CD4-positive, alpha-beta T cell treated with Interleukin-12 subunit alpha and Interleukin-12 subunit beta, for 1 hour (primary cell): ENCODE data around the gene RGPD3.
"Not testable (repeated sequence)": the region's sequence is repeated elsewhere in the genome, so short reads cannot be mapped to it uniquely, and the experiment has no call there.

Source experiments
- DNase-seq: peaks from one replicate; pipeline ENCODE4 v3.0.0-alpha.2; 2020

The RGPD3 gene

DNA sequence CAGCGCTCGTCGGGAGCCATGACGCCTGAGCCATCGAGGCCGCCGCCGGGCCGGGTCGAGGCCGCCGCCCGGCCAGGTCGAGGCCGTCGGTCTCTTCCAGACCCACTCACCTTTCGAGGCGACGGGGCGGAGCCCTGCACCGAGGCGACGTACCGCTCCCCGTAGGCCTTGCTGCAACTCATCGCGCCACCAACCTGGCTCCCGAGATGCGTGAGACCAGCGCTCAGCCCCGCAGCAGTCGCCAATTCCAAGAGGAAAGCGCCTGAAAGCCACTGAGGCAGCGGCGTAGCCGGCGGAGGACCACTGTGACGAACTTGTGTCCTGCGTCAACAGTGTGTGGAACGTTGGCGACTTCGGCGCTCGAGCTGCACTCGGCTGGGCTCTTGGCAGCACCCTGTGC lies at the start of gene RGPD3:
RGPD3 (minus strand) TSS at position 307 of the 400 bp plus-strand sequence; CDS start at position 182, 125 bp downstream.
- DNase-seq = not testable (repeated sequence)

DNA sequence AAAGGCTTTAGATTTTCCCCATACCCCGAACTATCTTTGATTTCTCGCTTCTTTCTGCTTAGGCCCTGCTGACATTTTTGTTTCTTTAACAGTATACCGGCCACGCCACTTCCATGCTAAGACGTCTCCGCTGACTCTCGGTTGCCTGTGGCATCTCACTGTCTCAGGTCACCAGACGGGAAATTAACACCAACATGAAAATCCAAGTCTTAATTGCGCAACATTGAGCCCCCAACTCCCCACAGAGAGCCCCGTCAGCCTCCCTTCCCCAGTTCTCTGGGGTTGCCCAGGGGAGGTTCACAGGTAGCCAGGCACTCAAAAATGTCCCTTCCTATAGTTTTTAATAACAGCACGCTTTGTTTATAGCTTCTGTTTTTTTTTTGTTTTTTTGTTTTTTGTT lies 49.1 kb upstream of the RGPD3 start:
- DNase-seq = no peak

DNA sequence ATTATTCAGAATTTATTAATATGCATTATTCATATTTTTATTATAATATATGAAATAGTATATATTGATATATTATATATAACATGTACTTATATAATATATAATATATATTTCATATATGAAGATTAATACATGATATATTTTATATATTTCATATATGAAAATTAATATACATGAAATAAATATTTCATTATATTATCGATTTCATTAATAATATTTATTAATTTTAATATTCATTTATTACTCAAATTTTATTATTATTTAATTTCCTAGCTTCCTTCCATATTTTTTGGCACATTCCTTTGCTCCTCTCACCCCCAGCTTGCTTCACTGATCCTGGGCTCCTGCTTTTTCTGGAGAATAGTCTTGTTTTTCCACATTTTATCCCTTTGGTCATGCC lies 48.7 kb upstream of the RGPD3 start:
- no peak for DNase-seq

DNA sequence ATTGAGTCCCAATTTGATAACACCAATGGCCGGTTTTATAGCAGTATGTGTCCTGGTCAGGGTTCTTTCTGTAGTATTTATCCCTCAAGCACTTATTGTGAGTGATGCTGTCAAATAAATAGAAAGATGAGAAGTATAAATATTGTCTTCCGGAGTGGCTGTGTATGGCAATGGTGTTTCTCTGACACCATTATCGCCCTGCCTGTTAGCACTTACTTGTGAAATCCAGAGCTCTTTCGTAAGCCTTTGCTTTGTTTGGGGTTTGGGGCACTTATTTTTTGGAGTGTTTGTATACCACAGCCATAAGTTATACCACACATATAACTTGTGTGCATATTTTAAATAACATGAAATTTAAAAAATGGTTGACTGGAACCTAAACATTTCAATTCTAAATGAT lies 48.2 kb upstream of the RGPD3 start:
- DNase-seq = no peak

DNA sequence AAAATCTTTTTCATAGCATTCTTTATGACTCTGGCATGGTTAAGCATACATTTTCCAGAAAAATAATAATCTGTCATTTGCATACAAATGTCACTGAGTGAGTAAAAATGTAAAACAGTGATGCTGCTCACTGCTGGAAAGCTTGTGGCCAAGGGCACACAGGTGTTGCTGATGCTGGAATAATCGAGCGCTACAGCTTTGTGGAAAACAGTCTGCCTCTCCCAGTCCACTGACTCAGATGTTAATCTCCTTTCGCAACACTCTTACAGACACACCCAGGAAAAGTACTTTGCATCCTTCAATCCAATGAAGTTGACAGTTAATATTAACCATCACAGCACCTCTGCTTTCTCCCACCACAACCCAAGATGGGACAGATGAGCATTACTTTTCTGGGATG lies 46.6 kb upstream of the RGPD3 start:
- not testable (repeated sequence) for DNase-seq

DNA sequence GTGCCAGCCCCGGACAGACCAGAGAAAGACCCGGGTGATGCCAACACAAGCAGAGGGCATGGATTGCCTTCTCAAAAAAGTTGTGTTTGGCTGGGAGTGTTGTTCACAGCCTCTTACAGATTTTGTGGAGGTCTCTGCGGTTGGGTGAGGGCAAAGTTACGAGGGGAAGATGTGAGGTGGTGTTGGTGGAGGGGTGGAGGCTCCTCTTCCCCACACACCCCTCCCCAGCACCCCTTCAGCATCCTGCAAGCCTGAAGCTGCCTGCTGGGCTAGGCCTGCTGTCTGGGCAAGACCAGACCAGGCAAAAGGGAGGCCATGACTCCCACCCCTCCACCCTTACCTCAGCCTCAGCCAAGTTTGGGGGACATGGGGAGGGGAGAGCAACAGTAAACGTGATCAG lies 45.2 kb upstream of the RGPD3 start:
- not testable (repeated sequence) for DNase-seq

DNA sequence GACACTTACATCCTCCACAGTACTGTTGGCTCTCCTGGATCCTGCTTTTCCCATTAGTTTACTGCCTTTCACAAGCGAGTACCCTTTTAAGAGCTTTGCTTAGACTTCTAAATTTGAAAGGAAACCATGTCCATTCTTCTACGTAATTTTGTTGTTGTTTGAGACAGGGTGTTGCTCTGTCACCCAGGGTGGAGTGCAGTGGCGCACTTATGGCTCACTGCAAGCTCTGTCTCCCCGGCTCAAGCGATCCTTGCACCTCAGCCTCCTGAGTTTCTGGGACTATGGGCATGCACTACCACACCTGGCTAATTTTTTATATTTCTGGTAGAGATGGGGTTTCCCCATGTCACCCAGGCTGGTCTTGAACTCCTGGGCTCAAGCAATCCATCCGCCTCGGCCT lies 43.7 kb upstream of the RGPD3 start:
- DNase-seq = not testable (repeated sequence)

DNA sequence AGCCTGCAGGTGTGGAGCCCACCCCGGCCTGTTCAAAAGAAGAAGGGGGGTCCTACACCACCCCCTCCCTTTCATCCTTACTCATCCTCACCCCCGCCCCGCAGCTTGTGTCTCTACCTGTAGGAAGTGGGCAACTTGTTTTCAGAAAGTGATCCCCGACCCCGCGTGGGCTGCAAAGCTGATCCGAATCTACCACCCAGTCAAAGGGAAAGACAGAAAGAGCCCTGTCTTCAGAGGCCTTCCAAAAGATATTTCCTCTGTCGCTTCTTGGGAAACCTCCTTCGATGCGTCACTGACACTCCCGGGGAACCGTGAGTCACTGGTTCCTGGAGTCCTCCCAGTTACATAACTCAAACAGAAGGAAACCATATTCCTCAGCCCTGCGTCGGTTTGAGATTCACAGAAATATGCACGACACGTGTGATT lies 43.3 kb upstream of the RGPD3 start:
- DNase-seq = peak; percentile 16

DNA sequence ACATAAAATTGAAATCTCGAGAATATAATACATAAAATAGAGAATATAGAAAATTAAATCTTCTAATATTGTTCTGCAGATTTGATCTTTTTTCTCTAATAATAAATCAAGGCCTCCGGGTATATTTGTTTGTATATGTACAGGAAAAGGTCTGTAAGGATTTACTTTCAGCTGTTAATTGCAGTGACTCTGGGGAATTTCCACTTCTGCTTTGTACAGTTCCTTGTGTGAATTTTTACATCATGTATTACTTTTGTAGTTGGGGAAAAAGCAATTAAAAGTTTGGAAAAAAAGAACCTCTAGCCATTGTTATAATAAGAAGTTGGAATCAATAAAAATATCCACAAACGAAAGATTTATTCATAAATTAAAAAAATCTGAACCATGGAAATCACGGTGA lies 42.6 kb upstream of the RGPD3 start:
- DNase-seq = not testable (repeated sequence)

DNA sequence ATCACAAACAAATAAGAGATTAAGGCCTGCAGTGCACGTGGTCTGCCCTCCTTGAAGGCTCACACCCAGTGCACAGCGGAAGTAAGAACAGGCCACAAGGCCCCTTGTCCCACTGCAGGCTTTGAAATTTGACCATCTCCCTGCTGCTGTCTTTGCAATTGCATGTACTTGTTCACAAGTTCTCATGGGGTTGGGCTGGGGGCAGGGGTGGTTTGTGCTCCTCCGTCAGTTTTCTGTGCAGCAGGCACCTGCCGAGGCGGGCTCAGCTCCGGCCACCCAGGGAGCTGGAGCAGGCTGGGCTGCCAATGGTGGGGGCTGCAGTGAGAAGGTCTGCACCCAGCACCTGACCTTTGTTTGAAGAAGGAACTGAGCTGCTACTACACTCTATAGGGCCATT lies 41.2 kb upstream of the RGPD3 start:
- not testable (repeated sequence) for DNase-seq

DNA sequence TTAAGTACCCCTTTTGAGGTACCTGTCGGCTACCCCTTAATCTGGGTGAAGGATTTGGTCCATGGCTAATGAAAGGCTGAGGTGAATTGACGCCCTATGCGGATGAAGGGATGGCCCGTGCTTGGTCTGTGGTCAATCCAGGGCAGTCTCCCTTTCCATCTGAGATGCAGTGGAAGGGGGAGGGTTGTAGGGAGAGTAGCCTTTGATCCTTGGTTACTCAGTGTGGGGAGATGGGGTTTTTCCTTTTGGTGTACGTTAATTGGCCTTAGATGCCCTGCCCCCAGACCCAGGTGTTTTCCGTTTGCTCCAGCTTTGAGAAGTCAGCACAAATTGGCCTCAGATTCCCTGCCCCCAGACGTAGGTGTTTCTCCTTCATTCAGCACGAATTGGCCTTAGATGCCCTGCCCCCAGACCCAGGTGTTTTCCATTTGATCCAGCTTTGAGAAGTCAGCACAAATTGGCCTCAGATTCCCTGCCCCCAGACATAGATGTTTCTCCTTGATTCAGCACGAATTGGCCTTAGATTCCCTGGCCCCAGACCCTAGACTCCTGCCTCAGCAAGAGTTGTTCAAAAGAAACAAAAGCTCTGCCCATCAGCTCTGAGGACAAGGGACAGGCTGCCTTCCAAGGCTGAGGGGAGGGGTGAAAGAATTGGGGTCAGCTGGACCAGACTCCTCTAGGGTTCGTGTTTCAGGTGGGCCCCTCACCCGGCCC lies 40.6 kb upstream of the RGPD3 start:
- not testable (repeated sequence) for DNase-seq

DNA sequence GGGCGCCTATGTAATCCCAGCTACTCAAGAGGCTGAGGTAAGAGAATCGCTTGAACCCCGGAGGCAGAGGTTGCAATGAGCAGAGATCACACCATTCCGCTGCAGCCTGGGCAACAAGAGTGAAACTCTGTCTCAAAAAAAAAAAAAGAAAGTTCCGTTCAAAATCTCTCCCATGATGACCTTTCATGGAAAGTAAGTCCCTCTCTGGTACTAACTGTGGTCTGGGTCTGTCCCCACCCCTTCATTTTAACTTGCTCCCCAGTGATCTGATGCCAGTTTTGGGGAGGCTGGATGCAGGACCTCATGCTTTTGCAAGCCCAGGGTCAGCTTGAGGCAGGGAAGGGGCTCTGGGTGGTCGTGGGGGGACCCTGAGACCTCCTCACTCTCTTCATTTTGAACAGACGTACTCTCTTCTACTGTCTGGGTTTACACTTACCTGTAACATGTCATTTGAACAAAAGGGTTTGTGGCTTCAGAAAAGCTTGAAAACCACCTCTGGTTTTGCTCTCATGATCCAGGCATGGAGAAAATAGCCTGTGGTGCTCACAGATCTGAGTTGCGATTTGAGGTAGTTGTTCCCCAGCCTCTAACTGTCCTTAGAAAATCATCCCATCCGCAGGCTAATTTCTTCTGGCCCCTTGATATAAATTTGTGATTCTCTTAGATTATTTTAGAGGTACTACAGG lies 37.9 kb upstream of the RGPD3 start:
- DNase-seq = not testable (repeated sequence)

DNA sequence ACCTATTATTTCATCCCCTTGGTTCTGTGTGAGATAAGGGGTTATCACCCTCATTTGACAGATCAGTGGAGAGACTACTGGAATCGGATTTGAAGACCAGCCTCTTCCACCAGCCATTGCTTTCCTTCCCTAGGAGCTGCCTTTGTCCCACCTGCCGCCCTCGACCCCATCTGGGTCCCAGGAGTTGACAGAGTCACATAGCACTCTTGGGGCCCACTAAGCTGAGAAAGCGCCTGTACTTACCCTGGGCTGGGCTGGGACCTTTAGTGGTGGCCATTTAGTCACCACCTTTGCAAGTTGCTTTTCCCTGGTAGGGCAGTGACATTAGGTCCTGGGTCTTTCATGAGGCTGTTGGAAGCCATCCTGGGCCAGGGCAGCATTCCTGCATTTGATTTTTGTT lies 36.6 kb upstream of the RGPD3 start:
- DNase-seq = not testable (repeated sequence)

DNA sequence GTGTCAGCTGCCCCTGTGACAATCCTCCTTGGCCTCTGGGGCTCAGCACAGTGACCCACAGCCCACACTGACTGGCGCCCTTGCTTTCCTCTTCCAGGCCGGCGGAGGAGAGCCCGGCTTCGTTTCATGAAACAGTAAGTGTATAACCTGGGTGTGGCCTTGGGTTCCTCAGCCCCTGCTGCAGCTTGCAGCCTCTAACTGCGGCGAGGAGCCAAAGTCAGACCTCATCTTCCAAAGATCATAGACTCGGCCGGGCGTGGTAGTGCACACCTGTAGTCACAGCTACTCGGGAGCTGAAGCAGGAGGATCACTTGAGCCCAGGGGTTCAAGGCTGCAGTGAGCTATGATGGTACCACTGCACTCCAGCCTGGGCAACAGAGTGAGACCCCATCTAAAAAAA lies 36.0 kb upstream of the RGPD3 start:
- DNase-seq = not testable (repeated sequence)

DNA sequence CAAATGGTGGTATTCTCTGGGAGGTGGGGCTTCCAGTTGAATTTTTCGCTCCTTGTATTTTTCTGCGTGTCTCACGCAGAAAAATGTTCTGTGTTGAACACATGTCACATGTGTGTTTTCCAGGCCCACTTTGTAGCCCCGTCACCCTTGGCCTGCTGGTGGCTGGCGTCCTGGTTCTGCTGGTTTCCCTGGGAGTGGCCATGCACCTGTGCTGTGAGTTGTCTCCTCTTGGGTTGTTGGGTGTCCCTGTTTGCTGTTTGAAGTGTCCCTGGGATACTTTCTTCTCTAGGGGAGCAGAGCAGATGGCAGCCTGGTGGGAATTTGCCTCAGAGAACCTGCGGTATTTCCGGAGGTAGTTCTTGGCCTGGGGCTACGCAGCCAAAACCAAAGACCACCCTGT lies 34.1 kb upstream of the RGPD3 start:
- not testable (repeated sequence) for DNase-seq

DNA sequence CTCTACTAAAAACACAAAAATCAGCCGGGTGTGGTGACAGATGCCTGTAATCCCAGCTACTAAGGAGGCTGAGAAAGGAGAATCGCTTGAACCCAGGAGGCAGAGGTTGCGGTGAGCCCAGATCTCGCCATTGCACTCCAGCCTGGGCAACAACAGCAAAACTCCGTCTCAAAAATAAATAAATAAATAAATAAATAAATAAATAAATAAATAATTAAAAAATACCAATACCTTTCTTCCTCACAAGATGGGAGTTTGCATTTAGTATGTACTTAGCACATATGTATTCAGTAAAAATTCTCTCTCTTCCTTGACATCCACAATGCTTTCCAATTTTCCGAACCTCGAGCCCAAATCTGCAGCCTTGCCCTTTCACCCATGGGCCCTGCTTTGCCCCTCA lies 32.1 kb upstream of the RGPD3 start:
- DNase-seq = not testable (repeated sequence)

DNA sequence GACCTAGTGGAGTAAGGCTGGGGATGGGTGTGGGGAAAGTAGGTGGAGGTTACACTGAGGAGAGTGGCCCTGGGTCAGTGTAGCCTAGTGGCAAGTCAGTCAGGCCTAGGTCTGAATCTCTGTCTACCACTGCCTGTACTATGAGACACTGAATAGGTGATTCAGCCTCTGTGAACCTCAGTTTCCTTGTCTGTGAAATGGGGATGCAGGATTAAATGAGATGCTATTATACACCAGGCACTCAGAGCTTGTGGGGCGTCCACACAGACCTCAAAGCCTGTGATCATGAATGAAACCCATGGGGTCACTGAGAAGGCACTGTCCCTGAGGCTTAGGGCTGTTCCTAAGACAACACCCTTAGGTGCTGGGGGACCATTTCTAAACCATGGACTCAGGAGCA lies 30.3 kb upstream of the RGPD3 start:
- DNase-seq = not testable (repeated sequence)

DNA sequence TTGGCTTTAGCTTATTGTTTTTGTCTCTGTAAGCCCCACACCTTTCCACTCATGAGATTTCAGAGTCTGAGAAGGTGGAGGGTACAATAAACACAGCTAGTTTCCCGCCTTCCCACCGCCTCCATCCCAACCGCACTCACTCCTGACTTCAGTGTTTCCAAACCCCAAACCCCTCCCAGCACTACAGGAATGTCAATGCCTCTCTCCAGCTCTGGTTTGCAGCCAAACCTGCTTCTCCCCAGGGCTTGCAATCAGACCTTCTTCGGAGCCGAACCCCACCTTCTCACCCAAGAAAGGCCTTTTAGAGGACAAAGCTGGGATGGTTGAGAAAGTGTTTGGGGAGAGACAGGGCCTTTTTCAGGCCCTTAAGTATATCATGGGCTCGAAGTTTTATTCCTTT lies 24.7 kb upstream of the RGPD3 start:
- not testable (repeated sequence) for DNase-seq

DNA sequence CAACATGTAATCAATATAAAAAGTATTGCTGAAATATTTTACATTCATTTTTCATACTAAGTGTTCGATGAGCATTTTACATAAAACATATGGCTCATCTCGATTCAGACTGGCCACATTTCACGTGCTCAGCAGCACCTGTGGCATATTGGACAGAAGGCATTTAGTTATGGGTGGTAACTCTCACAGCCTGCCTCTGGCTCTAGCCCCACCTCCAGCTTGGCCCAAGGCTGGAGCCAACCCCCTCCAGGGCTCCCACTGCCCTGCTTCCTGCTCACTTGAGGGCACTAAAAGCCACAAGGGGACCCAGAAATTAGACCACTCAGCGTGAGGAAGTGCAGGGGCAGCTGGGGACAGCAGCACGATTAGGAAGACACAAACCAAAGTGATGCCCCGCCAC lies 24.2 kb upstream of the RGPD3 start:
- DNase-seq = not testable (repeated sequence)

DNA sequence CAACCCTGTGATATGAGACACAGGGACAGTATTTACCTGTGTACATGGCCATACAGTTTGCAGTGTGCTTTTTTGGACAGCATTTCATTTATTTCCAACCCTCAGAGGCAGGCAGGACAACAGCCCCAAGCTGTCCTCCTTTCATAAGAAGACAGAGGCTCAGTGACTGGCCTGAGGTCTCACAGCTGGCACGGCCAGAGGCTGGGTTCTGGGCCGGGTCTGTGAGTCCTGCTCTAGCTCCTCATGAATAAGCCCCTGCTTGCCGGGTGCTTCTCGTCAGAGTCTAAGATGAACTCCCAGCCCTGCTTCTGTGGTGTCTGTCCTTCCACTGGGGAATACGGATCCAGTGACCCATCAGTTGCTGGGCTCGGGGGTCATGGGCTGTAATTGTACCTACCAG lies 21.5 kb upstream of the RGPD3 start:
- not testable (repeated sequence) for DNase-seq

DNA sequence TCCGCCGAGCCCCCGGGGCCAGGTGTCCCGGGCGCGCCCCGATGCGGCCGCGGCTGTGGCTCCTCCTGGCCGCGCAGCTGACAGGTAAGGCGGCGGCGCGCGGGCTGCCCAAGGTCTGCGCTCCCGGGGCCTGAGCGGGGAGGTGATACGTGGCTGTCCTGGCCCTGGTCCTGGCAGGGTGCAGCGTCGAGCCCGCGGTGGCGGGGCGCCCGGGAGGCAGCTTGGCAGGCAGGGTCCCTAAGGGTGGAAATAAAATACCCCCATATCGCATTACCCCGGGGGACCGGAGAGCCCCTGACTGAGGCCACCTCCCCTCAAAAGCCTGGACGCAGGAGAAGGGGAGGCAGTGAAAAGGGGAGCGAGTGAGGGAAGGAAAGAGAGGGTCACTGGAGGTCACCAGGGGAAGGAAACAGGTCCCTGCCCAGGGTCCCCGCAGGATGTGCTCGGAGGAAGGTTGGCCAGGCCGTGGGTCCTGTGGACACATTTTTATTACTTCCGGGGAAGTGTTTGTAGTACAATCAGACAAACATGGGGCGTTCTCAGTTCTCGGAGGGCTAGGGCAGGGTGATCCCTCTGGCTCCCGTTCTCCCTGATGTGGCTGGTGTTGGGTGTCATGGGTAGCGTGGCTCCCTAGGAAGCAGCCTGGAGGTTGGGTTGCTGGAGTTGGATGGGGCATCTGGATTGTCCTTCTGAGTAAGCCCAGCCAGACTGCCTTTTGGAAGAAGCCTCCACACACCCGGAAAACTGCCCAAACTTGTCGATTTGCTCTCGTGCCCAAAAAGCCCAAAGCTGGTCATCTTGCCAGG lies 19.4 kb upstream of the RGPD3 start:
- not testable (repeated sequence) for DNase-seq

DNA sequence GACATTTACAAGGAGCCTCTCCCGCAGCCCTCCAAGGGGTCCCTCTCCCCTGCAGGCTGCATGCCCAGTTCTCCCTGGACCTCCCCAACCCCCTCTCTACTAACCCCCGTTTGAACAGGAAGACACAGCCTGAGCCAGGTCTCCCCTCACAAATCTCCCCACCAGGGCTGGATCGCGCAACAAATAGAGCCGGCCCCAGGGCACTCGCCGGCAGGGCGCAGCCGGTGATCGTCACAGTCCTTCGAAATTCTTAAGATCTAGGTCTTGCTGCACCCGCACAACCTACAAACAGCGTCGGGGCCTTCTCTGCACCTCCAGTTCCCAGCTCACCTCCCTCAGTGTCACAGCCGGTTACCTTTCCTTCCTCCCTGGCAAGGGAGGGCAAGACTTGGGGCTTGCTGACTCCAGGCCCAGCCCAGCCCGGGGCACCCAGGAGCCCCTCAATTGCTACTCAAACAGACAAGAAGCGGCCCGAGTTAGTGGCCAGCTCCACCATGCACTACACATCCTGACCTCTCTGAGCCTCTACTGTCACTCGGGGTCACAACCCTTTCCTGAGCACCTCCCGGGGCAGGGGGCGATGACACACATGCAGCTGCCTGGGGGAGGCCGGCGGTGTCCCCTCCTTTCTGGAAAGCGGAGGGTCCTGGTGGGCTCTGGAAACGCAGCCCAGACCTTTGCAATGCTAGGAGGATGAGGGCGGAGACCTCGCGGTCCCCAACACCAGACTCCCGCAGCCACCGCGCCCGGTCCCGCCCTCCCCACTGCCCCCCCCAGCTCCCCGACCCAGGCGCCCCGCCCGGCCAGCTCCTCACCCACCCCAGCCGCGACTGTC lies 18.6 kb upstream of the RGPD3 start, which contains the start of gene CD8B2:
CD8B2 (plus strand) TSS at position 814 of the 835 bp plus-strand sequence. CDS start 63 bp downstream, outside the sequence.
- DNase-seq = peak; percentile 27
